HFF-Myc (cell line): Measurements from ENCODE around the gene GSTT2B.
"Not testable (repeated sequence)": the region's sequence is repeated elsewhere in the genome, so short reads cannot be mapped to it uniquely, and the experiment has no call there.

Experiments
- DNase-seq: peaks from one replicate; pipeline ENCODE4 v3.0.0-alpha.2; 2011; ENCODE audit warnings: low read depth; ENCODE audit errors: extremely low read depth
- H3K4me3 ChIP-seq: replicated peaks from 2 replicates; pipeline ENCODE4 v1.5.1; 2011; ENCODE audit warnings: low read depth, mild to moderate bottlenecking, control low read depth, low read length
- TF ChIP-seq, protein P1 (sequence below): IDR thresholded peaks from 2 replicates; pipeline ENCODE4 v1.5.1; 2012; ENCODE audit warnings: mild to moderate bottlenecking, low read depth, low read length, control low read depth; ENCODE audit errors: missing control alignments

The GSTT2B gene

GRCh38 chr22:23961084-23961771, at the start of gene GSTT2B:
Gene GSTT2B (minus strand): TSS chr22:23961195. CDS start chr22:23961131, 64 bp downstream.
- H3K4me3 ChIP-seq = peak within 1 kb of the TSS; percentile 45
- DNase-seq = not testable (repeated sequence)

- TF ChIP-seq, protein P1, sequence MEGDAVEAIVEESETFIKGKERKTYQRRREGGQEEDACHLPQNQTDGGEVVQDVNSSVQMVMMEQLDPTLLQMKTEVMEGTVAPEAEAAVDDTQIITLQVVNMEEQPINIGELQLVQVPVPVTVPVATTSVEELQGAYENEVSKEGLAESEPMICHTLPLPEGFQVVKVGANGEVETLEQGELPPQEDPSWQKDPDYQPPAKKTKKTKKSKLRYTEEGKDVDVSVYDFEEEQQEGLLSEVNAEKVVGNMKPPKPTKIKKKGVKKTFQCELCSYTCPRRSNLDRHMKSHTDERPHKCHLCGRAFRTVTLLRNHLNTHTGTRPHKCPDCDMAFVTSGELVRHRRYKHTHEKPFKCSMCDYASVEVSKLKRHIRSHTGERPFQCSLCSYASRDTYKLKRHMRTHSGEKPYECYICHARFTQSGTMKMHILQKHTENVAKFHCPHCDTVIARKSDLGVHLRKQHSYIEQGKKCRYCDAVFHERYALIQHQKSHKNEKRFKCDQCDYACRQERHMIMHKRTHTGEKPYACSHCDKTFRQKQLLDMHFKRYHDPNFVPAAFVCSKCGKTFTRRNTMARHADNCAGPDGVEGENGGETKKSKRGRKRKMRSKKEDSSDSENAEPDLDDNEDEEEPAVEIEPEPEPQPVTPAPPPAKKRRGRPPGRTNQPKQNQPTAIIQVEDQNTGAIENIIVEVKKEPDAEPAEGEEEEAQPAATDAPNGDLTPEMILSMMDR = no peak
- no peak for DNase-seq
- H3K4me3 ChIP-seq = no peak overlapping the region
Measured at GRCh38 chr22:24010018-24010391, 49.0 kb upstream of the GSTT2B start.

GRCh38 chr22:24009227-24010017, 48.4 kb upstream of the GSTT2B start:
- no peak overlapping the region for H3K4me3 ChIP-seq
- no peak for DNase-seq
- TF ChIP-seq, protein P1 = no peak

DNA sequence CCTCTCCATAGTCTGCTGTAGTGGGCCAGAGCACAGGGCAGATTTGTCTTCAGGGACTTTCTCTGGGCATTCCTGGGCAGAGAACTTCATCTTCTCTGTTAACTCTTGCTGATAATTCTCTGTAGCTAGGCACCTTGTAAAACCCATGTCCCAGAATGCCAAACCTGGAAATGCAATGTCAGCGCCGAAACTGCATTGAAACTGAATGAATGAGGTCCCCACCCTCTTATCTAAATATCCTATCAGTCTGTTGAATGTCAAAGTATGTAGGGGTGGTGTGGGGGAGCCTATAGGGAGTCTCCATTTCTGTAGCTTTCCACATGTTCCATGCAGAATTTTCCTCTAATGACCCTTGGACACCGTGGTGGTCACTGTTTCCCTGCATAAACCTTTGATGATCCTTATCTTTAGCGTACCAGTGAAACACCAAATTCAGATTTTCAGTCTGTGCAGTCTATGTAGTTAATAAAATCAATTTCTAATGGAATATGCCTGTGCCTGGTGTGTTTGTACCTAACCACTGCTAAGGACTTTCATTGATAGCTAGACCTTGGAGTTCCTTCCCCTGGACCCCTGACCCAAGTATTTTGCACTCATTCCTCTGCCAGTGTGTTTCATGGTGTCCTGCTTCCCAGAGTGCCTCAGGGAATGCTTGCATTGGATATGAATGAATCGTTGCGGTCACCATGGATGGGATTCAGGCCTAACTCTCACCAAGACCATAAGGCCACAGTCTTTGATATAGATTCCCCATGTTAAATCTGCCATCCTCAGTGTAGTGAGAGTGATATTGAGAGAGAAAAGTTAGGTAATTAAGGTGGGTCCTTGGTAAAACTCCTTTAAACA, 47.6 kb upstream of the GSTT2B start:
- no peak overlapping the region for H3K4me3 ChIP-seq
- TF ChIP-seq, protein P1 = no peak
- no peak for DNase-seq

- no peak overlapping the region for H3K4me3 ChIP-seq
- TF ChIP-seq, protein P1 = no peak
- no peak for DNase-seq
Measured at GRCh38 chr22:24008022-24008283, 47.0 kb upstream of the GSTT2B start.

GRCh38 chr22:24007253-24008021, 46.4 kb upstream of the GSTT2B start:
- TF ChIP-seq, protein P1 = no peak
- no peak for DNase-seq

More at GRCh38 chr22:24007253-24008021, 46.4 kb upstream of the GSTT2B start:
- H3K4me3 ChIP-seq = no peak overlapping the region
